ENCODE measurements around the gene MLPH. TPM values are rescaled to one million over a fixed set of nuclear protein-coding genes. Genes with fewer than 3 reads are reported as not detected.

MLPH gene, protein sequence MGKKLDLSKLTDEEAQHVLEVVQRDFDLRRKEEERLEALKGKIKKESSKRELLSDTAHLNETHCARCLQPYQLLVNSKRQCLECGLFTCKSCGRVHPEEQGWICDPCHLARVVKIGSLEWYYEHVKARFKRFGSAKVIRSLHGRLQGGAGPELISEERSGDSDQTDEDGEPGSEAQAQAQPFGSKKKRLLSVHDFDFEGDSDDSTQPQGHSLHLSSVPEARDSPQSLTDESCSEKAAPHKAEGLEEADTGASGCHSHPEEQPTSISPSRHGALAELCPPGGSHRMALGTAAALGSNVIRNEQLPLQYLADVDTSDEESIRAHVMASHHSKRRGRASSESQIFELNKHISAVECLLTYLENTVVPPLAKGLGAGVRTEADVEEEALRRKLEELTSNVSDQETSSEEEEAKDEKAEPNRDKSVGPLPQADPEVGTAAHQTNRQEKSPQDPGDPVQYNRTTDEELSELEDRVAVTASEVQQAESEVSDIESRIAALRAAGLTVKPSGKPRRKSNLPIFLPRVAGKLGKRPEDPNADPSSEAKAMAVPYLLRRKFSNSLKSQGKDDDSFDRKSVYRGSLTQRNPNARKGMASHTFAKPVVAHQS
- 0.61 TPM in 1 of 2 replicates, not detected in the other for total RNA-seq

DNA sequence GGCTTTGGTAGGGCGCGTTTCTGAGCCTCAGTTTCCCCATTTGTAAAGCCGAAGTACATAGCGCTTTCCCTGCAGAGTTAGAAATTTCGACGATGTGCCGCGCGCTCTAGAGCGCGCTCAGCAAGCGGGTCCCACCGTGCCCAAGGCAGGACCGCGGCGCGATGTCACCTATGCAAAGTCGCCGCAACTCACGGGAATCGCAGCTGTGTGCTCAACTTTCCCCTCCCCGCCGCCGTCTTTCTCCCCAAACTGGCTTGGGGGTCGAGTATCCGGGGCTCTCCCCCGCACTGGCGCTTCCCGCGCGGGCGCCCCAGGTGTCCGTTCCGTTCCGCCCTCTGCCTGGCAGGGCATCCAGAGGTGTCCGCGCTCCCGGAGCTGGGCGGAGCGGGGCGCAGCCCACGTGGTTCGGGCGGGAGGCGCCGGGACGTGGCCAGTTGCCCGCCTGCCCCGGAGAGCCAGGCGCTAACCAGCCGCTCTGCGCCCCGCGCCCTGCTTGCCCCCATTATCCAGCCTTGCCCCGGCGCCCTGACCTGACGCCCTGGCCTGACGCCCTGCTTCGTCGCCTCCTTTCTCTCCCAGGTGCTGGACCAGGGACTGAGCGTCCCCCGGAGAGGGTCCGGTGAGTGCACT lies at the start of gene MLPH:
Gene MLPH, plus strand, starts transcription at position 433 of the 630 bp plus-strand sequence. CDS start 6,176 bp downstream, outside the sequence.

DNA sequence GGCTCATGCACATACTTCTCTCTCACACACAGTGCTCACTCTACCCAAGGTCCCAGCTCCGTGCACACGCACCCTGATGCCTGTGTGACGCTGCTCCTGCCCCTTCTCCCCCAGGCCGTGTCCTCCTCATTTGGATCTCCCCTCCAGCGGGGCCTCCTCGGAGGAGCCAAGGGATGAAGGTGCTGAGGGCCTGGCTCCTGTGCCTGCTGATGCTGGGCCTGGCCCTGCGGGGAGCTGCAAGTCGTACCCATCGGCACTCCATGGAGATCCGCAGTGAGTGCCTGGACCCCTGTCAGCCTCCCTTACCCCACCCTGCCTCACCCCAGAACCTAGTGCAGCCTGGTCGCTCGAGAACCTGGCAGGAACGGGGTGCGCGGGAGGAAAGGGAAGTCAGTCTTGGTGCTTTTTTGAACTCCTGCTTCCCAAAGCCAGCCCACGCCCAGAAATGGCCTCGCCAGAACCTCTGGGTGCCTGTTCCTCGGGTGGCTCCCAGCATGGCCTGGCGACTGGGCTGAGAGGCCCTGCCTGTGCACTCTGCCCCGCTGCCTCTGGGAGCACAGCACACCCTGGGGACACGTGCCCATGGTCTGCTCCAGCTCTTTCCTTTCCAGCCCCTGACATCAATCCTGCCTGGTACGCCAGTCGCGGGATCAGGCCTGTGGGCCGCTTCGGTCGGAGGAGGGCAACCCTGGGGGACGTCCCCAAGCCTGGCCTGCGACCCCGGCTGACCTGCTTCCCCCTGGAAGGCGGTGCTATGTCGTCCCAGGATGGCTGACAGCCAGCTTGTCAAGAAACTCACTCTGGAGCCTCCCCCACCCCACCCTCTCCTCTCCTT lies 79.6 kb downstream of the MLPH start, which contains the start of gene PRLH:
Gene PRLH, plus strand, starts transcription at position 174 of the 835 bp plus-strand sequence. Its CDS starts 0 bp downstream, at position 174.

DNA sequence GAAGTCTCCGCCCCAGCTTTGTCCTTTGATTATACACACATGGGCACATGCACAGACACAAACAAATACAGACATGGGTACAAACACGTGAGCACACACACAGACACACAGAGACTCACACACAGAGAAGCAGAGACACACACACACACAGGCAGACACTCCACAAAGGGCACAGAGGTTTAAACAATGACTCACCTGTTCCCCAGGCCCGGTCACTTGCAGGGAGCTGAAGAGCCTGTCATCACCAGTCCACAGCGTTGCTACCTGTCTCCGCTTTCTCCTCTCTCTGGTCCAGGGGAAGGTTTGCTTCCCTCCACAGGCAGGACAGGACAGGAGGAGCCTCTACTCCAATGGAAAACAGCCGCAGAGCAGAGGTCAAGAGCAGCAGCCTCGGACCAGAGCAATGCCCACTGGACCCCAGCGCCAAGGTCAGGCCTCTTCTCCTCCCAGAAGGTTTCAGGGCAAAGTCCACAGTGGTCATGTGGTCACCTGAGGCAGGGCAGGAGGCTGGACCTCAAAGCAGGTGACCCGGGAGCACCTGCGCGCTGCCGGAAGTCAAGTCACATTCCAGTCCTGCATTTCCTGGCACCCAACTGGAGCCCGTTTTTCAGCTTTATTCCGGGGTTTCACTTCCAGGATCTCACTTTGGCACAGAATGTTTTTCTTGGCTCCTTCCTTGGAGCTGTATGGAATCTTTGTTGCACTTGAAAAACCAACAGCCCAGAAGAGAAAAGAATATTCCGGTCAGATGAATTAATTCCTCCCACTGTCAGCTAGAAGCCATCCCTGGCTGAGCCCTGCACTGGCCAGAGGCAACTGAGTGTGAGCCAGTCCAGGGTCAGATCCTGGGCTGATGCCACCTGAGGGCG lies 103.5 kb downstream of the MLPH start, which contains the start of gene RAB17:
Gene RAB17, minus strand, starts transcription at position 463 of the 869 bp plus-strand sequence. CDS start 4,580 bp downstream, outside the sequence.

Other genes with a start within 250 kb of the MLPH start
- gene COL6A3, start 73.1 kb upstream of the MLPH start, total RNA-seq: 5.2 and 17.9 TPM in 2 replicates
- gene PRLH, start 79.3 kb downstream of the MLPH start, total RNA-seq: not detected in 2 replicates
- gene RAB17, start 103.5 kb downstream of the MLPH start, total RNA-seq: under 0.01 TPM in 1 of 2 replicates, not detected in the other
- 105 and 135 TPM in 2 replicates for gene LRRFIP1, start 140.3 kb downstream of the MLPH start, total RNA-seq